HG02852 (cell line): ENCODE results near the gene ESR2.
"Not testable (repeated sequence)": the region's sequence is repeated elsewhere in the genome, so short reads cannot be mapped to it uniquely, and the experiment has no call there.

Source experiments
- ATAC-seq: cut with Tn5 transposase; IDR thresholded peaks from one replicate; pipeline ENCODE4 v1.9.1; 2021; ENCODE audit warnings: mild to moderate bottlenecking, moderate library complexity; ENCODE audit not compliant: unreplicated experiment

Gene ESR2

GRCh38 chr14:64225151-64225757, 68.9 kb downstream of the ESR2 start:
- ATAC-seq = no peak

DNA sequence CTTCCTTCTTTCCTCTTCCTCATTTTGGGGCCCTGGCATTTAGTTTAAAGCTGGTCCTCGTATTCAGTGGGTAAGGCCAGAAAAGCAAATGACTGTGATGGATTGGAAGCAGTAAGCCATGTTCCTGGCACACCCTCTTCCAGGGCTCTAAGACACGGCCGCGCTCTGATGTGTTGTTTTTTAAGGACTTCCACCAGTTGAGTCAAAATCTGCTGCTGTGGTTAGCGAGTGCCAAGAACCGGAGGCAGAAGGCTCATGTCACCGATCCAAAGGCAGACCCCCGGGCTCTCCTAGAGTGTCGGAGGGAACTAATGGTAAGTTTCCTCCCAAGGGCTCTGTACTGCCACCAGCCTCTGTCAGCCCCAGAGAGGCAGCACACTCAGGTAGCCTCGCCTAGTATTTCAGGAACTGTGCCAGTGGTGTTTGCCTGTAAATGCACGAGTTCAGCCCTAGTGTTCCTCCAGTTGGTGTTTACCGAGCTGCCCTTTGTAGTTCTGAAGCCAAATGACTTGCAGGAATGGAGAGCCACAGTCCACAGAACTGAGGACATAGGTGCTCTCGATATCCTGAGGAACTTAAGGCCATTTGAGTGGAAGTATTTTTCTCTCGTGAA, 72.7 kb downstream of the ESR2 start:
- no peak for ATAC-seq

DNA sequence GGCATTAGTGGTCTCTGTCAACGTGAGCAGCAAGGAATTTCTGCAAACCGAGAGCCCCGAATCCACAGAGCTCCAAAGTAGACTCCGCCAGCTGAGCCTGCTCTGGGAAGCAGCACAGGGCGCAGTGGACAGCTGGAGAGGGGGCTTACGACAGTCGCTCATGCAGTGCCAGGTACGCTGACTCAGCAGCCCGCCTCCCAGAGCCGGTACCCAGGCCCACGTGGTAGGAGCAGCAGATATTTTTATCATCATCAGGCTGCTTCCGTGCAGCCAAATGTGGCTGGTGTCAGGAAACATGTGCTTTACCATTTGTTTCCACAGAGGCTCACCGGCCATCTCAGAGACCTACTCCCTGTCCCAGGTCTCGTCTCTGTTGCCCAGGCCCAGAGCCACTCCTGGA, 73.7 kb downstream of the ESR2 start:
- ATAC-seq = no peak

- no peak for ATAC-seq
Measured at GRCh38 chr14:64220056-64220455, 74.1 kb downstream of the ESR2 start.

- ATAC-seq = no peak
Measured at GRCh38 chr14:64218344-64219240, 75.6 kb downstream of the ESR2 start.

GRCh38 chr14:64217834-64218233, 76.3 kb downstream of the ESR2 start:
- peak; percentile 9 for ATAC-seq

DNA sequence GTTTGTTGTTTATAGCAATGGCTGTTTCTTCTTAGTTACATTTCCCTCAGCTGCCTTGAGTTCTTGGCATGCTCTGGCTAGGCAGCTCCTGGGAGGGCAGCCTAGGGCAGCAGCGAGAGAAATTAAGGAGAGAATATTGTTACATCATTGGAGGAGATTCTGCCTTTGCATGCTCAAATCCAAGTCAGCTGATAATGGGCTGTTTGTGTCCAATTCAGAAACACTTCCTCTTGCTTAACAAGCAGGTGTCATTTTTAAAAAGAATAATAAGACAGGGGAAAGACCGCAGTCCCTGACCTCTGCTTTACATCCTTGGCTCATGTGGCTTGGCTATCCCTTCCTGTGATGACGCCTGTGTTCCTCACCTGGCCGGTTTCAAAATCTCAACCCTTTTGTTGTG, 76.9 kb downstream of the ESR2 start:
- ATAC-seq = peak; percentile 48

DNA sequence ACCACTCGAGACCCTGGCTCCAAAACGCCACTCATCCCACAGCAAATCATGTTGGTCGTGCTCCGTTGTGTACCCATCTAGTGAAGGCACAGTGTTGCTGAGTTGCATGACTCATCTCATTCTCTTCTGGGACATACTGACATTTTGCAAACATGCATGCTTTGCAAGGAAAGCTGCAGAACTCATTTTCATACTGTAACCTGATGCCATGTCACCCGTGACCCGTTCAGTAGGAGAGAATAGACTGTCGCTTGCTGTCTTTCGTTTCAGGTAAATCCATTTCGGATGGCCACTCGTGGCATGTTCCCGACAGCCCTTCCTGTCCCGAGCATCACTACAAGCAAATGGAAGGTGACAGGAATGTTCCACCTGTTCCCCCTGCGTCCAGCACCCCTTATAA, 78.2 kb downstream of the ESR2 start:
- no peak for ATAC-seq

DNA sequence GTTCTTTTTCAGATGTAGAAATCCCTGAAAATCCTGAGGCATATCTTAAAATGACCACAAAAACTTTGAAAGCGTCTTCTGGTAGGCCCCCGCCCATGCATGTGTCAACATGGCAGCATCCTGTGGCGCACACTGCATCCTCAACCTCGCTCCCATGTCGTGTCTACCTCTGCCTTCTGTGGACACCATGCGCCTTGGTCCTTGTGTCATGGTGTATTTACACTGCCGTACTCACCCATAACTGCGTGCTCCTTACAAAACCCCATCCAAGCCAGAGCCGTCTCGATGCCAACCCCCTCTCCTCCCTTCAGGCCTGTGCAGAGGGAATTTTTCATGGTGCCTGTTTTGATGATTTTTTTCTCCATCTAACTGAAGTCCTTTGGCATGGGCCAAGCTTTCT, 78.9 kb downstream of the ESR2 start:
- ATAC-seq = no peak

DNA sequence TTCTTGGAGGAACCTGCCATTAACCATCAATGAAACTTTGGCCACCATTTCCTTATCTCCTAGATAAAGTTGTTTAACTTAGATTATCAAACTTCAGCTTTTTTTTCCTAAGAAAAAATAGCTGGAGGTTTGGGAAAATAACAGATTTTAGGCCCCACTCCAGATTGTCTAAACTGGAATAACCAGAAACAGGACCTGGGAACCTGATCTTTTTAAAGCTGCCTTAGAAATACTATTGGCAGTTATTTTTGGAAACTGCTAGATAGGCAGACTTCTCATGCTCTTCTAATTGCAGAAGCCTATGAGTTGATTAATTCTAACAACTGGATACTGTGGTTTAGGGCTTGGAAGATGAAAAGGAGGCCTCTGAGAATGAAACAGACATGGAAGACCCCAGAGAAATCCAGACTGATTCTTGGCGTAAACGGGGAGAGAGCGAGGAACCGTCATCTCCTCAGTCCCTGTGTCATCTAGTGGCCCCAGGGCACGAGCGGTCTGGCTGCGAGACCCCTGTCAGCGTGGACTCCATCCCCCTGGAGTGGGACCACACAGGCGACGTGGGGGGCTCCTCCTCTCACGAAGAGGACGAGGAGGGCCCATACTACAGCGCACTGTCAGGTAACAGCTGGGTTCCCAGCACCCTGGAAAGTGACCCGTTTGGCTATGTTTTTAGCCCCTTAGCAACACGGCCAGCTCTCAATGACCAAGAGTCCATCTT, 80.2 kb downstream of the ESR2 start:
- ATAC-seq = no peak

GRCh38 chr14:64213086-64213485, 81.1 kb downstream of the ESR2 start:
- ATAC-seq = no peak

DNA sequence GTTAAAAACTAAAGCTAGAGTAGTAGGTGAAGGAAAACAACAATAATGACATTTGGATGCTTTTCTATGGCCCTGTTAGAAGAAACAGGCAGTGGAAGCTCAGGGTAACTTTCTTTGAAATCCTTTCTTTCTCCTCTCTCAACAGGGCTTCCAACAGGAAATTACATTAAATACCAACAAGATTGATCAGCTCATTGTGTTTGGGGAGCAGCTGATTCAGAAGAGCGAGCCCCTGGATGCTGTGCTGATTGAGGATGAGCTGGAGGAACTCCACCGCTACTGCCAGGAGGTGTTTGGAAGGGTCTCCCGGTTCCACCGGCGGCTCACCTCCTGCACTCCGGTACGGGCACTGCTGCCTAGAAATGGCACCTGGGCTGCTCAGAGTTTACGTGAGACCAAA, 81.5 kb downstream of the ESR2 start:
- no peak for ATAC-seq

GRCh38 chr14:64210912-64211311, 83.3 kb downstream of the ESR2 start:
- ATAC-seq = not testable (repeated sequence)

DNA sequence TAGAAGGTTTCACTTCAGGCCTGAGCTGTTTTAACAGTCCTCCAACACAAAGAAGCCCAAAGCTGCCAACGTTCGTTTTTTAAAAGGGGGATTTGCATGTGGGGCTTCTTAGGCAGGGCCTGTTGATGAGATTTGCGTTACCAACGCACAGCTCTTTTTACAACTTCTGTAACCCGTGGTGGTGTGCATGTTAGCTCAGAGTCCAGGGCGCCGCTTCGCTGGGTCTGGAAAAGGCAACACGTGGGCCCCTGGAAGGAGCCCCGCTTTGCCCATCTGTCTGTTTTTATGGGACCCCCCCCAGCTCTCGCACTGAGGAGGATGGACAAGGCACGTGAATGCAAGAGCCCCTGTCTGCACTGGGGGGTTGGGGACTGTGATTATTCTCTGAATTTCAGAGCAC, 84.0 kb downstream of the ESR2 start:
- ATAC-seq = no peak

GRCh38 chr14:64209444-64210131, 84.6 kb downstream of the ESR2 start:
- ATAC-seq = peak; percentile 61

DNA sequence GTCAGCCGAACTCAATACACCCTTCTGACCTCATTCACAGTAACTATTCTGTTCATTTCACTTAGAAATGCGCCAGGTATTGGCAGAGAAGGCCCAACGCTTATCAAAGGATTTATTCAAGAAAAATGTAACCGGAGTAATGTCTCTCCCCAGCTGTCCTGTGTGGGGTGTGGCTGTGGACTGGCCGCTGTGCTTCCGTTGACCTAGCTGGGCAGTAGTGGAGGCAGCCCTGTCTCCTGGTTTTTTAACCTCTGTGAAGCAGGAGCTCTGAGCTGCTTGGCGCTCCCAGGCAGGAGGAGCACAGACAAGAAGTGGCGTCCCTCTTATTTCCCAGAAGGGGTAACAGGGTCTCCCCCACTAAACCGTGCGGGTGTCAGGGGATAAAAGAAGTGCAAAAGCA, 85.2 kb downstream of the ESR2 start:
- no peak for ATAC-seq

DNA sequence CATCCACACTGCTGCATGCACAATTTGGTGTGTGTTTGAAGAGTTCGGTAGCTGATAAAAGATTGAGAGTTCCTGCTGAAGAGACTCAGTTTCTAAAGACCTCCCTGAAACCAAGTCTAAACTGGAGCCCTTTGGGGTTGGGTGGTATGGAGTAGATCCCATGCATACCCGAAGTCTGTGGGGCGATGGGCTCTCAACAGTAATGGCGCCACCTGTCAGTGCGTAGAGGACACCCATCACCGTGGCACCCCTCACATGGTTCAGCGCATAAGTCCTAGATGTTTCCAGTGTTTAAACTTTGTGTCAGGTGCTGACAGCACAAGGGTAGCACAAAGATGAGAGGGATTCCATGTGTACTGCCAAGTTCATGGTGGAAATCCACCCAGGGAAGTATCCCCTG, 85.9 kb downstream of the ESR2 start:
- no peak for ATAC-seq

GRCh38 chr14:64203366-64204006, 90.7 kb downstream of the ESR2 start:
- no peak for ATAC-seq

DNA sequence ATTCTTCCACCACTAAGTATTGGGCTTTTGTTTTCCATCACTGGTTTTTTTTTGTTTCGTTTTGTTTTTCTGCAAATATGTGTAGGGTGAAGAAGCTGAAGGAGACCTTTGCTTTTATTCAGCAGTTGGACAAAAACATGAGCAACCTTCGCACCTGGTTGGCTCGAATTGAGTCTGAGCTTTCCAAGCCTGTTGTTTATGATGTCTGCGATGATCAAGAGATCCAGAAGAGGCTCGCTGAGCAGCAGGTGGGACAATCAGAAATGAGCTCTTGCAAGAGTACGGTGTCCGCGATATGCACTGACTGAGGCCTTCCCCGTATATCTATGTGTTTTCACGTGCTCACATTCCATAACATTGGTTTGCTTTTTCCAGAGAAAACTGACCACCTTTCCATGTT, 91.5 kb downstream of the ESR2 start:
- no peak for ATAC-seq

- ATAC-seq = no peak
Measured at GRCh38 chr14:64201921-64202545, 92.1 kb downstream of the ESR2 start.
